GM19372 (cell line): ENCODE measurements around the gene PKD1.

Source experiments
- ATAC-seq: cut with Tn5 transposase; IDR thresholded peaks from one replicate; pipeline ENCODE4 v1.9.1; 2021; ENCODE audit warnings: mild to moderate bottlenecking, low read depth, moderate library complexity; ENCODE audit not compliant: unreplicated experiment

PKD1 gene

GRCh38 chr16:2058420-2058819 is 77.3 kb downstream of the PKD1 start:
- ATAC-seq, result no peak

- ATAC-seq, result no peak
Observed at GRCh38 chr16:2057438-2057837, 78.3 kb downstream of the PKD1 start.

- ATAC-seq, result no peak
Observed at GRCh38 chr16:2056681-2057407, 78.9 kb downstream of the PKD1 start.

- ATAC-seq, result no peak
Observed at GRCh38 chr16:2056077-2056476, 79.6 kb downstream of the PKD1 start.

GRCh38 chr16:2054543-2055245 is 81.0 kb downstream of the PKD1 start:
- no peak for ATAC-seq

- ATAC-seq, result no peak
Observed at GRCh38 chr16:2053897-2054296, 81.8 kb downstream of the PKD1 start.

- no peak for ATAC-seq
Observed at GRCh38 chr16:2053211-2053610, 82.5 kb downstream of the PKD1 start.

GRCh38 chr16:2048116-2048543 is 87.6 kb downstream of the PKD1 start:
- no peak for ATAC-seq

- peak; percentile 90 for ATAC-seq
Observed at GRCh38 chr16:2047330-2048115, 88.2 kb downstream of the PKD1 start, which contains the start of the genes NTHL1 and TSC2. Gene NTHL1 (minus strand): TSS chr16:2047834. CDS start chr16:2047823, 11 bp downstream. Gene TSC2 (plus strand): TSS chr16:2047985. CDS start chr16:2048616, 631 bp downstream.

- ATAC-seq, result no peak
Observed at GRCh38 chr16:2046893-2047329, 88.8 kb downstream of the PKD1 start.

- no peak for ATAC-seq
Observed at GRCh38 chr16:2045965-2046892, 89.5 kb downstream of the PKD1 start.

GRCh38 chr16:2044541-2044940 is 91.2 kb downstream of the PKD1 start:
- no peak for ATAC-seq

- ATAC-seq, result no peak
Observed at GRCh38 chr16:2043667-2044451, 91.8 kb downstream of the PKD1 start.

GRCh38 chr16:2042986-2043666 is 92.6 kb downstream of the PKD1 start:
- ATAC-seq, result no peak

GRCh38 chr16:2042171-2042985 is 93.3 kb downstream of the PKD1 start:
- no peak for ATAC-seq

GRCh38 chr16:2040787-2041522 is 94.7 kb downstream of the PKD1 start:
- ATAC-seq, result no peak
